Mesenteric fat pad (tissue), 1 donor: ENCODE data around the gene DDI1. TPM values are rescaled to one million over a fixed set of nuclear protein-coding genes. Genes with fewer than 3 reads are reported as not detected.
"Not testable (repeated sequence)": the region's sequence is repeated elsewhere in the genome, so short reads cannot be mapped to it uniquely, and the experiment has no call there.

ENCODE experiments used
- DNase-seq: peaks from one replicate; pipeline ENCODE4 v3.0.0-alpha.2; 2020; ENCODE audit warnings: low spot score
- total RNA-seq: library from RNA; stranded (reverse); fragmentation: NEBNext Ultra II Directional; extraction: Animal tissue kit (Norgen Biotek cat#: 25700); gene quantifications from one replicate; pipeline ENCODE4 v1.2.1, GENCODE V29; 2021
- donor health status: DM: yes; HTN: yes; CAD: no.

DDI1 gene
- total RNA-seq, 1 donor from 2014 or later: not detected

DNA sequence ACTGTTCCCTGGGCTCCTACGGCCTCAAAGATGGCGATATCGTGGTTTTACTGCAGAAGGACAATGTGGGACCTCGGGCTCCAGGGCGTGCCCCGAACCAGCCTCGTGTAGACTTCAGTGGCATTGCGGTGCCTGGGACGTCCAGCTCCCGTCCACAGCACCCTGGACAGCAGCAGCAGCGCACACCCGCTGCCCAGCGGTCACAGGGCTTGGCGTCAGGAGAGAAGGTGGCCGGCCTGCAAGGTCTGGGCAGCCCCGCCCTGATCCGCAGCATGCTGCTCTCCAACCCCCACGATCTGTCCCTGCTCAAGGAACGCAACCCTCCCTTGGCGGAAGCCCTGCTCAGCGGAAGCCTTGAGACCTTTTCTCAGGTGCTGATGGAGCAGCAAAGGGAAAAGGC, 555 bp downstream of the DDI1 start:
- no peak for DNase-seq

DNA sequence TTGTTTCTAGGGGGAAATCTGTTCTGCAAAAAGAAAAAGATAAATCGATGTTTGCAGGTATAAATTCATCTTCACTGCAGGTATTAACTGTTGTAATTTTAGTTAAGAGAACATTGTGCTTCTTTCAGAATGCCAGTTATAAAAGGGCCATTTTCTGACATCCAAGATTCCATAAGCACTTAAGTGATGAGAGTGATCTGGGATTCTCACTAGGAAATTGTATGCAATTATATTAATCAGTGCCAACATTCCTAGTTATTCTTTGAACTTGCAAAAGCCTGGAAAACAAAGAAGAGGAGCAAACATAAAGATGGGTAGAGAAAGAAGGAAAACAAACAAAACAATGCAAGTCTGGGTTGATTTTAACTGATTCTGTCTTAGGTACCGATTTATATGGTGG, 5.4 kb downstream of the DDI1 start:
- no peak for DNase-seq

DNA sequence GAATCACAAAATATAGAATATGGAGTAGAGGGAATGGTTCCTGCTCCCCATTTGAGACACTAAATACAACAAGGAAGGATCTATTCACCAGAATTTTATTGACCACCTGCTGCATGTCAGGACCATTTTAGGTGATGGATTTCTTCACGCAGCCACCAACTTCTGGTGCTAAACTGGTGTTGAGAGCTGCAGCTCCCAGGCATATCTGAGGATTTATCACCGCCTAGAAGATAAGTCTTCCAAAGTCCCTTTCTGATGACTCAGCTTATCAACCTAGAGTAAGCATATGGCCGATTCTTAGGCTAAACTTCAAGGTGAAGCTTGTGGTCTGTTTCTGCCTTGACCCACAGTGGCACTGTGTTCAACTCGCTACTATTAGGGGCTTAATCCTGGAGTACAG, 6.7 kb downstream of the DDI1 start:
- DNase-seq: no peak

DNA sequence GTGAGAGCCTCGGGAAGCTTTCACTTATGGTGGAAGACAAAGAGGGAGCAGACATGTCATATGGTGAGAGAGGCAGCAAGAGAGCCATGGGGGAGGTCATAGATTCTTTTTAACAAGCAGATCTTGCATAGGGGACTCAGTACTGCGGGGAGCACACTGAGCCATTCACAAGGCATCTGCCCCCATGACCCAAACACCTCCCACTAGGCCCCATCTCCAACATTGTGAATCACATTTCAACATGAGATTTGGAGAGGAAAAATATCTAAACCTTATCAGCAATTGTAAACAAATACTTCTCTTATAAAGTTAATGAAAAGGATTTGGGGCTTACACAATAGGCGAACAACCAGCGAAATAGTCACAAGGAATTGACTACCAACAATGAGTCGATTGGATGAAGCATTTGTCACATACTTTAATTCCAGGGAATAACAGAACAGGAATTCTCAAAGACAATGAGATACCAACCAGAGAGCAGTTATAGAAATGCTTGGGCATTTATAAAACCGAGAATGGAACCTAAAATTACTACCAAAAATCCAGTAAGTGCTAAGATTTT, 7.3 kb downstream of the DDI1 start:
- DNase-seq: no peak

DNA sequence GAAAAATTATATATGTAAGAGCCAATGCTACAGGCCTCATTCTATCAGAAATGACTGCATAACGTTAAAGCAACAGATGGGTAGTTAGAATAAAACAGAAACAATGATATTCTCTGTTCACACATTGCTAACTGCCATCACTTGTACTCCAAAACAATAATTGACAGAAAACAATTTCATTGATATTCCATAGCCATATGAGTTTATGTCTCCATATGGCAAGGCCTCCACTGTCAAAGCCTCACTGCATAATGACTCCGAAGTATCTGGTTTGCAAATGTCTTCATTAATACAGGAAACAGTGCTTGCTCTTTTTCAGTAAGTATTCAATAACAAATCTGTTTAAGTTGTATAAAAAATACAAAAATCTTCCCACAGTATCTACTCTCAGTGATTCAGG, 9.9 kb downstream of the DDI1 start:
- DNase-seq: no peak

DNA sequence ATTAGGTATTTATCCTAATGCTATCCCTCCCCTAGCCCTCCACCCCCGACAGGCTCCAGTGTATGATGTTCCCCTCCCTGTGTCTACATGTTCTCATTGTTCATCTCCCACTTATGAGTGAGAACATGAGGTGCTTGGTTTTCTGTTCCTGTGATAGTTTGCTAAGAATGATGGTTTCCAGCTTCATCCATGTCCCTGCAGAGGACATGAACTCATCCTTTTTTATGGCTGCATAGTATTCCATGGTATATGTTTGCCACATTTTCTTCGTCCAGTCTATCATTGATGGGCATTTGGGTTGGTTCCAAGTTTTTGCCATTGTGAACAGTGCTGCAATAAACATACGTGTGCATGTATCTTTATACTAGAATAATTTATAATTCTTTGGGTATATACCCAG, 10.4 kb downstream of the DDI1 start:
- DNase-seq: not testable (repeated sequence)

DNA sequence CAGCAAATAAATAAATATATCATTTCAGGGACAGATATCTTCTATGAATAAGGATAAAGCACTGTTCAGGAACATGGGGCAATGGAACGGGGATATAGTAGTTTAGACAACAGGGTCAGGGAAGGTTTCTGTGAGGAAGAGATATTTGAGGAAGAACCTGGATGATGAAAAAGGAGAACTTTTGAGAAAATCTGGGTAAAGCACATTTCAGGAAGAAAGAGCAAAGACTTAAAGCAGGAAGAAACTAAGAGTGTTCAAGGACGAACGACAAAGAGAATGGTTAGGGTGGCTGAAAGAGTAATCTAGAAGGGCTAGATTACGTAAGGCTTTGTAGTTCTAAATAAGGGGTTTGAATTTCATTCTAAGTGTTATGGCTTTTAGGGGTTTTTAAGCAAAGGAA, 12.7 kb downstream of the DDI1 start:
- no peak for DNase-seq

DNA sequence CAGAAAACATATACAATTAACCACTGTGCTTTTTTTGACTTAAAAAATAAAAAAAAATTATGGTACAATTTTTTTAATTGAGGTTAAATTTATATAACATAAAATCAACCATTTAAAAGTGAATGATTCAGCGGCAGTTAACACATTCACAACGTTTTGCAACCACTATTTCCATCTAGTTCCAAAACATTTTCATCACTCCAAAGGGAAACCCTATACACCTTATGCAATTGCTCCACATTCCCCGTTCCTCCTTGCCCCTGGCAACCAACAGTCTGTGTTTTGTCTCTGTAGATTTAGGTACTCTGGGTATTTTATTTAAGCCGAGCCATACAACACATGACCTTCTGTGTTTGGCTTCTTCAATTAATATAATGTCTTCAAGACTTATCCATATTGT, 15.3 kb downstream of the DDI1 start:
- no peak for DNase-seq

DNA sequence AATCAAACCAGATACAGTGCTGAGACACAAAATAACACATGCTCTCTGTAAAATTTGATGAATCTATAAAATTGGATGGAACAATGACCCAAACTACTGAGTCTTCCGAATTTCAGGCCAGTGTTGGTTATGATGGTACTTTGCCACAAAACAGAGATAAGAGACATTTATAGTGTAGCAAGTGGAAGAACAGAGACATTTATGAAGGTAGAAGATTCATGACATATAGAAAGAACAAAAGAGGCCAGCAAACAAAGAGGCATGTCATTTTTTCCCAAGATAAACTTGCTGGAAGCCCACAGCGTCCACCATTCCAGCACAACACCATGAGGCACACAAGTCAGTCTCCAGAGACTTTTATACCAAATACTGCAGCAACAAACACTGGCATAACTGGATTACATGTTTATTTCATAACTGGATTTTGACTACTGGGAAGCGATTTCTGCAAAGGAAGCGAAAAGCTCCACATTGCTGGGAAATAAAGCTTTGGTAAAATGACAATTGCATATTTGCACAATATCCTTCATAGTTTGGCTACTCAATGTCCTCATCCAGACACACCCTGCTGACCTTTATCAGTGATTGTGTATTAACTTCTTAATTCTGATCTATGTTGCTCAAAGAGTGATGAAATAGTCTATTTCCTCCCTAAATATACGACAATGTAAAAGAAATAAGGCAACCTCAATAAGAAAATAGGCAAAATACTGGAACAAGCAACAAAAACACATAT, 17.5 kb downstream of the DDI1 start:
- no peak for DNase-seq

DNA sequence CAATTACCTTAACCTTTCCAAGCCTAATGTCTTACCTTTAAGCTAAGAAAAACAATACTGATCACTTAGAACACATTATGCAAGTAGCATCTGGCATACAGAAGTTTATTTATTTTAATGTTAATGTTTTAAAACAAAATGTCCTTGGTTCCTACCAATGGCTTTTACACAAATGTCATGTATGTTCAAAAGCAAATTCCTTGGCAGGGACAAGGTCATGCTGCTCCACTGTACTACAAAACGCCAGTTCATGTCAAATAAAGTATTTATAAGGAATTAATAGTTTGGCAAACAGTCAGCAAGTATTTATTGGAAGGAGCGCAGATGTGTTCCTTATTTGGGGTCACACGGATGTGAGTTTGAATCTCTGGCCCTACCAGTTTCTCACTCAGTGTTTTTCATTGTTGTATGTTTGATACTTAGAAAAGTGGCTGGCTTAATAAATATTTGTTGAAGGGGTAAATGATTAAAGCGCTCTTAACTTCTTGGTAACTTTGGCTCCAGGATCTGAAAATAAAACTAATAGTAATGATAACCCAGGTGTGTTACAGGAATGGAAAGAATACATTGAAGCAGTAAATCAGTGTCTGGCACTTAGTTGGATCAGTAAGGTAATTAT, 18.6 kb downstream of the DDI1 start:
- DNase-seq: no peak

DNA sequence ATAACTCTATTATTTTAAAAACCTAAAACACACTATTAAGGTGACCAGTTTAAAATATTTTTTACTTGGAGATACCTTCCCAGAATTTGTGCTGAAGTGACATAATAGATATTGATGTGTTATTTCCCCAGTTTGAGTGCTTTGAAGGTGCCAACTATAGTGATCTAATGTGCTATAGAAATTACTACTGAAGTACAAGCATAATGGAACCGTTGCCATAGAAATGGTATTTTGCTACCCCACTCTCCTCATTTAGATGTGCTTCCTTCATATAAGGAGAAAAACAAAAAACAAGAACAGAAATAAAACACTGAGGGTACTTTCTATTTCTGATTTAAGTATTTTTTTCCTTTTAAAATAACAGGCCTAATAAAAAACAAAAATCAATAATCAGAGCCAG, 19.2 kb downstream of the DDI1 start:
- DNase-seq: no peak

DNA sequence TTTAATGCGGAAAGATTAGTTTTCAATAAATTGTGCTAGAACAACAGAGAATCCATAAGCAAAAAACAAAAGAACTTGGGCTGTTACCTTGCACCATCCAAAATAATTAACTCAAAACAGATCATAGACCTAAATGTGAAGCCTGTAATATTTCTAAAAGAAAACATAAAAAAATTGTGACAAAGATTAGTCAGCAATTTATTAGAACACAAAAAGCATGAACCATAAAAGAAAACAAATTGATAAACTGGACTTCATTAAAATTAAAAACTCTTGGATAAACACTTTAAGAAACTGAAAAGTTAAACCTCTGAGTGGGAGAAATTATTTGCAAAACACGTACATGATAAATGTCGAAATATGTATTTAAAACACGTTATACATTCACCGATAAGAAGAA, 21.5 kb downstream of the DDI1 start:
- DNase-seq: no peak

DNA sequence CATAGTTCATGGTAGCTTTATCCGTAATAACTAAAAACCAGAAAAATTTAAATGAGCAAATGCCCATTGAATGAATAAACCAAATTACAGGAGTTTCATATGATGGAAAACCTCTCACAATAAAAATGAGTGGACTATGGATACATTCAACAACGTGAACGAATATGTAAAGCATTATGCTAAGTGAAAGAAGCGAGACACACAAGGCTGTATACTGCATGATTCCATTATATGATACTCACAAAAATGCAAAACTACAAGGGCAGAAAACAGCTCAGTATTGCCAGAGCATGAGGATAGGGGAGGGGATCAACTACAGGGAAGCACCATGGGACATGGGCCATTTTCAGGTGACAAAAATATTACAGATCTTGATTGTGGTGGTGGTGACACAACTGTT, 22.2 kb downstream of the DDI1 start:
- no peak for DNase-seq

DNA sequence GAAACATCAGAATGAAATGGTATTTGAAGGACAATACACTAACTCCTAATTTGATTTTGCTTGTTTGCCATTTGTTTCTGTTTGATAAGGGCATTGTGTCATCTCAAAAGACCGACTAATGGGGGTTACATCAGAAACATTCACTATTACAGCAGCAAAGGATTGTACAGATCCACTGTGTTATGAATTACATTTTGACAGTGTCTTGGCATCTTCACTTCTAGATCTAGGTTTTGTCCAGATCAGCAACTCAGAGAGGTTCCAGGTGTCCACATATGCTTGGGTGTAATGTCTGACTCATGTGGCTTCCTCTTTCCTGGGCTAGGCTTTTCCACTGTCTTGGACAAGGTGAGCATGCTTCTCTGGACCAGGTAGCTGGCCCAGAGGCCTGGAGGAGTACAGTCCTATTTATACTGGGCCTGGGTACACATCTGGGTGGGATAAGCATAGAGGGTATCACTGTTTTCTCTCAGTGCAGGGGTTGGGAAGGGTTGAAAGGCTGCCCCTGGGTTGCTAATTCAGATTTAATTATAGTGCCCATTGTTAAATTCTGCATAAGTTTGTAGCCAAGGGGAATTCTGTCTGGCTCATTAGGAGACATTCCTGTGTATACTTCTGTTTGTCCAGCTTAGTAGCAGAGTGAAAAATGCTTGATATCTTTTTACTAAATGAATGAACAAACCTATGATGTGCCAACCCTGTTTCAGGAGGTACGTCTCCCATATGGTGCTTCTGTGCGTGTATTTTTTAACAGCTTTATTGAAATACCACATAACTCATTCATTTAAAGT, 23.8 kb downstream of the DDI1 start:
- DNase-seq: no peak

DNA sequence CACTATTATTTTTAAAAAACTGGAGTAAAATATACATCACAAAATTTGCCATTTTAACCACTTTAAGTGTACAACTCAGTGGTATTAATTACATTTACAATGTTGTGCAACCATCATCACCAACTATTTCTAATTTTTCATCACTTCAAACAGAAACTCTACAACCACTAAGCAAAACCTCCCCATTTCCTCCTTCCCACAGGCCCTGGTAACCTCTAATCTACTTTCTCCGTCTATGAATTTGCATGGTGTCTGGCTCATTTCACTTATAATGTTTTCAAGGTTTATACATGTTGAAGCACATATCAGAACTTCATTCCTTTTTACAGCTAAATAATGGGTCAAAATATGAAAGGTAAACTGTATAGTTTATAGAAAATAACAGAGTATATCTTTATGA, 24.4 kb downstream of the DDI1 start:
- no peak for DNase-seq

DNA sequence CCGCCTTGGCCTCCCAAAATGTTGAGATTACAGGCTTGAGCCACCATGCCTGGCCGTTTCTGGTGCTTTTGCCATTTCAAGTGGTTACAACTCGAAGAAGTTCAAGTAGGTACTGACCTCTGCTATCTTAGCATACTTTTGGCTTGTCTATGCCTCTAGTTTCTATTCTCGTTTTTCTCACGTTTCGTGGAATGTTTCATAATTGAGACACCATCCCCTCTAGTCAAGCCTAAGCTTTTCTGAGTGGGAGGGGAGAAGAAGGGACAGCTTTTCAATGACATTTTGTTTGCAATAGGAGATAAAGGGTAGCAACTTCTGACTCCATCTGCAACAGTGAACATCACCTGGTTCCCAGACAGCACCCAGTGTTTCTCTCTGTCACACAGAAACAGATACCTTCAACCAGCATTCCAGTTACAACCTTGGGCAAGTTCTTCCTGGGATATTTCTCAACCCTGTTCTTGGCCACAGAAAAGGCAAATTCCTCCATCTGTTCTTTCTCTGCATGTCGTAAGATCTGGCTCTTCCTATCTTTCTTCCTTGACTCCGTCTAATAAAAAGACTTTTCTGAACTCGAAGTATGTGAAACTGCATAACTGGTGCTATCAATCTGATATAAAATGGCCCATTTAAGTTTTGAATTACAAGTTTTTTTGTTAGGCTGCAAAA, 25.5 kb downstream of the DDI1 start:
- no peak for DNase-seq

DNA sequence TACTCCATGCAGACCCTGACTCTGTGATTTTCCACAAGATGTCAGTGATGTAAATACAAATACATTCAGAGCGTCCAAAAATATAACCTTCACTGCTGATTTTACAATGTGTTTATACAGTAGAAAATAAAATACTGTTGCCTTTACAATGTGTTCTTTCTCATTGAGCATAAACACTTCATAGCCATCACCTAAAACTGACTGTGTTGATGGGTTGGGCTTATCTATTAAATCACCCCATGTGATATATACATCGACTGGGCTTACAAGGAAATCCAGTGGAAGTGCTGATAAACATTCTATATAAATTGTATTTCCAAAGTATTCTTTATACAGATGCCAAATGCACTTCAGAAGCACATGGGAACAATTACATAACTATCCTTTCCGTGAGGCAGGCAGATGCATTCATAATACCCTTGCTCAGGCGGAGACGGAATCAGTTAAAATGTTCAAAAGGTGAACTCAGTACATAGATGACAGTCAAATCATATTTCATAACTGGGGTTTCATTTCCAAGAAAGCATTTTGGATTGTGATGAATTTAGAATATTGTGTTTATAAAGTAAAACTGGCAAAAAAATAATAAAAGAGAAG, 27.7 kb downstream of the DDI1 start:
- DNase-seq: no peak

DNA sequence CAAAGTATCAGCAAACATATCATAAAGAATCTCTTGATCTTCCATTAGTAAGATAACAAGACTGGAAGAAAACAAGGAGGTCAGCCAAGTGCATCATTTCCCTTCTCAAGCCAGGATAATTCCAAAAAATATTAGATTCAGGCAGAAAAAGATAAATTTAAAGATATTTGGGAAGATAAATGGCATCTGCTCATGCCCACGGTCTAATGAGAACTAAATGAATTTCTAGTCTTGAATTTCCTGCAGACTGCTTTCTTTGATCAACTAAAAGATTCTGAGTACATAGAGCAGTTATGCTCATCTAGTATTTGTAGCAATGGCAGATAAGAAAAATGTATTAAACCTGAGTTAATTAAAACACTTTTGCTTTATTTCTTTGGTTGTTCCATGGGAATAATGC, 31.1 kb downstream of the DDI1 start:
- DNase-seq: no peak

DNA sequence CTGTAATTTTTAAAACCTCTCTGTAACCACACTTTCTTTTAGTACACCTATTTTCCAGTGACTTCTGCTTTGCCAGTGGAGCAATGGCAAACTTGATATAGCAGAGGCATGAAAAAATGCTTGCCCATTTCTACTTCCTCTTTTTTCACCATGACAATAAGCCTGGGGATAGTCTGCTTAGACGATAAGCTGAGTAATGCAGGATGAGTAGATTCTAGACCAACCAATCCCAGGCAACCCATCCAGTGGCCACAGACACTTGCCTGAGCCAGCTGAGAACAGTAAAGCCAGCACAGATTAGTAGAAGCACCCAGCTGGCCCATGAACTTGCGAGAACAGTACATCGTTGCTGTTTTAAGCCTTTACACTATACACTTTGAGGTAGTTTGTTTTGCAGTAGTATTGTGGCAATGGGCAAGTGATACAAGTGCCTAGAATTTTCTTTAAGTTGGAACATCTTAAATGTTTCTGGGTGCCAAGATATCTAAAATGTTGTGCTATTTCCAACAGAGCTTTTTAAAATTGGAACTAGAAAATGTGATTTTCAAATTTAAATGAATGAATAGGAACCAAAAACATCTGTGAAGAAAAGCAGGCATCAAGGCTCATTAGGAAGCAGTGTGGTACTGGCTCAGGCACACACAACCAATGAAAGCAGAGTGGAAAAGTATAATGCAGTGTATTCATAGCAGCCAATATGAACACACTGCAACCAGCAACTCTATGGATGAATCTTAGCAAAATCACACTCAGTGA, 37.7 kb downstream of the DDI1 start:
- no peak for DNase-seq

DNA sequence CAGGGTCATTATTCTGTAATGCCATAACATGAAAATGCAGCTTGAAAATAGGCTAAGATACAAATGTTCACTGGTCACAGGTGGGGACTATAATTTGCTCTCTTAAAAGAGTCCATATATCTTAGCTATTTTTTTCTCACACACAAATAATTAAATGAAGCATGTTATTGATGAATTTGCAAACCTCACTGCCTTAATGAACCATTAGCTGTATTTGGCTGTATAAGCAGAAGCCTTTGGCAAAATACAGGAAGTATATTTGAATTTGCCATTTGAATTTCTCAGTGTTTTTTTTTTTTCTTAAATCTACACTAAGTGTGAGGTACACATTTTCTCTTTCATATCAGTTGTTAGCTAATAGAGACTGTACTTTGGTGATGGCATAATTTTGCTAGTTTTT, 38.7 kb downstream of the DDI1 start:
- DNase-seq: no peak

DNA sequence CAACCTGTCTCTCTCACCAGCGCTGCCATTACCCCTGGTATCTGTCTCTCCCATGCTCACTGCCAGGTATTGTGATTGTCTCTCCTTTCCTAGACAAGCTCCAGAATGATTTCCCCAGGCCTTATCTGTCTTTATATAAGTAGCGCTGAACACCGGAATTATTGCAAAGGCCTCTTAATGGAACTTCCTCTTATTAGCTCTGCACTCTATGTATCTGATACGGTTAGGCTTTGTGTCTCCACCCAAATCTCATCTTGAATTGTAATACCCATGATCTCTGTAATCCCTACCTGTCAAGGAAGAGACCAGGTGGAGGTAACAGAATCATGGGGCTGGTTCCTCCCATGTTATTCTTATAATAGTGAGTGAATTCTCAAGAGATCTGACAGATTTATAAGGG, 39.3 kb downstream of the DDI1 start:
- DNase-seq: no peak
